ENCODE data around the gene IFNGR2. TPM values are rescaled to one million over a fixed set of nuclear protein-coding genes. Genes with fewer than 3 reads are reported as not detected.

IFNGR2 gene
- total and polyA plus RNA-seq, 2 of the 4 experiments (the other 2 are of a cell fraction), result 66.0 to 73.8 TPM

DNA sequence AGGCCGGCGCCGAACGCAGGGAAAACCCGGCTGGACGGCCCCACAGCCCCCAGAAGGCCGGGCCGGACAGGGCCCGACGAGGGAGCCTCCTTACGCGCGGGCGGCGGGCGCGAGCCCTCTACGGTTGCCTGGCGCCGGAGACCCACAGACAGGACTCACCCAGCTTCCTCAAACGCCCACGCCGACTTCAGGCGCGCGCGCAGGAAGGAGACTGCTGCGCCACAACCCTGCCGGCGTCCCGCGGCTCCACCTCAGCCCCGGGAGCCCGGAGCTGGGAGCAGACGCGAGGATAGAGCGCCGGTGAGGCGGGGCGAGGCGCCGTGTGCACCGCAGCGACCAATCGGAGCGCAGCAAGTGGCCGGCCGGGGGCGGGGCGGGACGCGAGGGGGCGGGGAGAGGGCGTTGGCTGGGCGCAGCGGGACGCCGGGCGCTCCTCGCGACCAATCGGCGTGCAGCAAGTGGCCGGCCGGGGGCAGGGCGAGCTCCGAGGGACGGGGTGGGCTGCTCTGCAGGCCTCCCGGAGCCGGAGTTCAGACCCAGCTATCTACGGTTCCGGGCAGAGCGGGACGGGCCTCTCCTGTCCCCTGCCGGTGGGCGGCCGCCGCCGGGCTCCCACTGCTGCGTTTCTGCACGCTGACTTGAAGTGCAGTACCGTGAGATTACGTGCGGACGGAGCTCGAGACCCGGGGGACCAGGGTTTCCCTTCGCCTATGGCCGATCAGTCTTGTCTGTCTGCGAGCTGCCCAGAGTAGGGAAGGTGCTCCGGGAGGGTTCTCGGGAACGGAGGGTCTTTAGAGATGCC lies 76.7 kb downstream of the IFNGR2 start, which contains the start of gene TMEM50B:
TMEM50B (minus strand) TSS at position 296 of the 802 bp plus-strand sequence. CDS start 11,089 bp downstream, outside the sequence.
- H2BK20ac ChIP-seq (ENCODE audit: low read depth, low read length), result no peak within 1 kb of the TSS
- H2BK15ac ChIP-seq (ENCODE audit: low read depth, low read length), result no peak within 1 kb of the TSS
- peak within 1 kb of the TSS; percentile 90 for H3K9ac ChIP-seq (ENCODE audit: low read depth, low read length)
- peak within 1 kb of the TSS; percentile 67 for H3K4ac ChIP-seq (ENCODE audit: low read depth, low read length)
- peak within 1 kb of the TSS; percentile 33 for H3K18ac ChIP-seq (ENCODE audit: low read depth, low read length)
- H3K9me3 ChIP-seq (ENCODE audit: control insufficient read depth, insufficient read depth, low read length), result no peaks in the 10 kb centered on the region
- H3K4me1 ChIP-seq (ENCODE audit: control insufficient read depth, insufficient read depth, low read length), result 0 out of 2 replicates have a peak, but pooled peaks cover 2% of the 10 kb centered on the region
- in situ Hi-C loops (cut with MboI; ENCODE audit: low sequenced_read_pairs), result no loop called here
- H4K5ac ChIP-seq (ENCODE audit: low read depth, low read length), result peak within 1 kb of the TSS; percentile 88
- H3K79me1 ChIP-seq (ENCODE audit: low read depth in 1 of 2, low read length in 2 of 2), result peaks cover 6 to 24% of the 10 kb centered on the region in 2 experiments
- 1% methylated on average over 40 of the region's 93 CpGs; no CpG with 5 or more reads in 1 of the 2 experiments for WGBS, 2 experiments (ENCODE audit: extremely low coverage in 2 of 2, insufficient read length in 1 of 2)
- peak within 1 kb of the TSS; percentile 91 for H3K56ac ChIP-seq (ENCODE audit: extremely low read depth, insufficient read depth, low read length)
- peak within 1 kb of the TSS; percentile 78 for H4K91ac ChIP-seq (ENCODE audit: insufficient read depth, low read depth, low read length)
- H4K20me1 ChIP-seq (ENCODE audit: insufficient read depth, low read length), result 0 out of 2 replicates have a peak, but pooled peaks cover 5% of the 10 kb centered on the region
- H3K27ac ChIP-seq (ENCODE audit: insufficient read depth, low read length), result peak within 1 kb of the TSS; percentile 88
- ATAC-seq (ENCODE audit: low read depth) (peak; percentile 93), DNase-seq (peak; percentile 95)
- peak within 1 kb of the TSS; percentile 97 for H3K4me3 ChIP-seq (ENCODE audit: insufficient read depth, low read depth, low read length)
- H3K4me2 ChIP-seq (ENCODE audit: low read depth, low read length), result peak within 1 kb of the TSS; percentile 92
- ChIA-PET CTCF (interaction anchor here (0.6 kb wide), 1 partner anchor 34 kb away, joined by 4 read pairs; no protein-coding TSS in a partner anchor), POLR2A (ENCODE audit: unreplicated experiment) (interaction anchor here (0.5 to 1.5 kb wide), 4 partner anchors 11 to 607 kb away, joined by 3 to 6 read pairs (median 4); partner anchors contain the start of gene DNAJC28)
- peaks cover 7% of the 10 kb centered on the region; the same call in 1 of the 2 replicates for H3K9me1 ChIP-seq (ENCODE audit: insufficient read depth, low read length)
- BruUV-seq (replicated peaks), result no TSS peak
- dilution Hi-C loops (cut with HindIII; ENCODE audit: low sequenced_read_pairs, unreplicated experiment), result no loop called here
- 0 out of 2 replicates have a peak, but pooled peaks cover 2% of the 10 kb centered on the region for H3K36me3 ChIP-seq (ENCODE audit: control insufficient read depth, insufficient read depth, low read length)
- peak within 1 kb of the TSS; percentile 87 for H3K14ac ChIP-seq (replicated peaks; ENCODE audit: low read depth, low read length)
- intact Hi-C loops (cut with micrococcal nuclease), result no loop called here
- peak within 1 kb of the TSS; percentile 96 for H2AK9ac ChIP-seq (replicated peaks; ENCODE audit: low read depth, low read length, poor library complexity)
- no peak within 1 kb of the TSS for H2AK5ac ChIP-seq (ENCODE audit: low read depth, low read length)
- H2BK120ac ChIP-seq (ENCODE audit: low read depth, low read length), result peak within 1 kb of the TSS; percentile 37; the same call in 1 of the 2 replicates
- peak within 1 kb of the TSS; percentile 98 for H2AFZ ChIP-seq (replicated peaks; ENCODE audit: low read length, poor library complexity)
- H3K23ac ChIP-seq (ENCODE audit: low read depth, low read length), result peak within 1 kb of the TSS; percentile 92
- no peaks in the 10 kb centered on the region for H3K27me3 ChIP-seq (ENCODE audit: control insufficient read depth, insufficient read depth, low read length)
- peak within 1 kb of the TSS; percentile 81 for H2BK5ac ChIP-seq (ENCODE audit: low read depth, low read length, poor library complexity, severe bottlenecking)
- H4K8ac ChIP-seq (ENCODE audit: low read depth in 2 of 2, low read length in 2 of 2), result peak within 1 kb of the TSS; percentile 78 to 81
- no peak for TF ChIP-seq FOS (IDR thresholded peaks at IDR 0.05; ENCODE audit: low read depth, low read length)
- peak; percentile 89 for TF ChIP-seq POLR2A (IDR thresholded peaks at IDR 0.05; ENCODE audit: low read depth, low read length)
- no peak for TF ChIP-seq CHD1 (IDR thresholded peaks at IDR 0.05; ENCODE audit: low read depth, low read length)
- no peak for TF ChIP-seq MAFK (IDR thresholded peaks at IDR 0.05; ENCODE audit: low read depth, low read length)
- no peak for TF ChIP-seq RFX5 (IDR thresholded peaks at IDR 0.05; ENCODE audit: low read depth, low read length)
- TF ChIP-seq MAZ (IDR thresholded peaks at IDR 0.05; ENCODE audit: borderline replicate concordance, low read depth, low read length), result no peak; the same call in 1 of the 2 replicates
- no peak for TF ChIP-seq NFE2L2 (IDR thresholded peaks at IDR 0.05; ENCODE audit: low read depth, low read length)
- no peak for TF ChIP-seq CEBPB (IDR thresholded peaks at IDR 0.05; ENCODE audit: low read depth, low read length)
- TF ChIP-seq MXI1 (IDR thresholded peaks at IDR 0.05; ENCODE audit: borderline replicate concordance, low read depth, low read length), result peak; percentile 53; the same call in 1 of the 2 replicates
- TF ChIP-seq BHLHE40 (IDR thresholded peaks at IDR 0.05; ENCODE audit: low read depth, low read length), result no peak
- TF ChIP-seq, protein P1, sequence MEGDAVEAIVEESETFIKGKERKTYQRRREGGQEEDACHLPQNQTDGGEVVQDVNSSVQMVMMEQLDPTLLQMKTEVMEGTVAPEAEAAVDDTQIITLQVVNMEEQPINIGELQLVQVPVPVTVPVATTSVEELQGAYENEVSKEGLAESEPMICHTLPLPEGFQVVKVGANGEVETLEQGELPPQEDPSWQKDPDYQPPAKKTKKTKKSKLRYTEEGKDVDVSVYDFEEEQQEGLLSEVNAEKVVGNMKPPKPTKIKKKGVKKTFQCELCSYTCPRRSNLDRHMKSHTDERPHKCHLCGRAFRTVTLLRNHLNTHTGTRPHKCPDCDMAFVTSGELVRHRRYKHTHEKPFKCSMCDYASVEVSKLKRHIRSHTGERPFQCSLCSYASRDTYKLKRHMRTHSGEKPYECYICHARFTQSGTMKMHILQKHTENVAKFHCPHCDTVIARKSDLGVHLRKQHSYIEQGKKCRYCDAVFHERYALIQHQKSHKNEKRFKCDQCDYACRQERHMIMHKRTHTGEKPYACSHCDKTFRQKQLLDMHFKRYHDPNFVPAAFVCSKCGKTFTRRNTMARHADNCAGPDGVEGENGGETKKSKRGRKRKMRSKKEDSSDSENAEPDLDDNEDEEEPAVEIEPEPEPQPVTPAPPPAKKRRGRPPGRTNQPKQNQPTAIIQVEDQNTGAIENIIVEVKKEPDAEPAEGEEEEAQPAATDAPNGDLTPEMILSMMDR (conservative IDR thresholded peaks at IDR 0.05; ENCODE audit: low read depth, low read length), result peak; percentile 51
- TF ChIP-seq, protein P2, sequence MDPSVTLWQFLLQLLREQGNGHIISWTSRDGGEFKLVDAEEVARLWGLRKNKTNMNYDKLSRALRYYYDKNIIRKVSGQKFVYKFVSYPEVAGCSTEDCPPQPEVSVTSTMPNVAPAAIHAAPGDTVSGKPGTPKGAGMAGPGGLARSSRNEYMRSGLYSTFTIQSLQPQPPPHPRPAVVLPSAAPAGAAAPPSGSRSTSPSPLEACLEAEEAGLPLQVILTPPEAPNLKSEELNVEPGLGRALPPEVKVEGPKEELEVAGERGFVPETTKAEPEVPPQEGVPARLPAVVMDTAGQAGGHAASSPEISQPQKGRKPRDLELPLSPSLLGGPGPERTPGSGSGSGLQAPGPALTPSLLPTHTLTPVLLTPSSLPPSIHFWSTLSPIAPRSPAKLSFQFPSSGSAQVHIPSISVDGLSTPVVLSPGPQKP (IDR thresholded peaks at IDR 0.05; ENCODE audit: borderline replicate concordance, low read depth, low read length), result no peak
- TF ChIP-seq RAD21 (IDR thresholded peaks at IDR 0.05; ENCODE audit: low read length), result peak; percentile 41; the same call in 1 of the 2 replicates
- TF ChIP-seq, protein P3, sequence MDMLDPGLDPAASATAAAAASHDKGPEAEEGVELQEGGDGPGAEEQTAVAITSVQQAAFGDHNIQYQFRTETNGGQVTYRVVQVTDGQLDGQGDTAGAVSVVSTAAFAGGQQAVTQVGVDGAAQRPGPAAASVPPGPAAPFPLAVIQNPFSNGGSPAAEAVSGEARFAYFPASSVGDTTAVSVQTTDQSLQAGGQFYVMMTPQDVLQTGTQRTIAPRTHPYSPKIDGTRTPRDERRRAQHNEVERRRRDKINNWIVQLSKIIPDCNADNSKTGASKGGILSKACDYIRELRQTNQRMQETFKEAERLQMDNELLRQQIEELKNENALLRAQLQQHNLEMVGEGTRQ (IDR thresholded peaks at IDR 0.05; ENCODE audit: low read depth, low read length), result peak; percentile 35
